ELF-1 (cell line): ENCODE results near the gene LRRC71.
"Not testable (repeated sequence)": the region's sequence is repeated elsewhere in the genome, so short reads cannot be mapped to it uniquely, and the experiment has no call there.

Source experiments
- DNase-seq: peaks from one replicate; pipeline ENCODE4 v3.0.0-alpha.2; 2016; ENCODE audit warnings: low read depth, low spot score

Gene LRRC71

DNA sequence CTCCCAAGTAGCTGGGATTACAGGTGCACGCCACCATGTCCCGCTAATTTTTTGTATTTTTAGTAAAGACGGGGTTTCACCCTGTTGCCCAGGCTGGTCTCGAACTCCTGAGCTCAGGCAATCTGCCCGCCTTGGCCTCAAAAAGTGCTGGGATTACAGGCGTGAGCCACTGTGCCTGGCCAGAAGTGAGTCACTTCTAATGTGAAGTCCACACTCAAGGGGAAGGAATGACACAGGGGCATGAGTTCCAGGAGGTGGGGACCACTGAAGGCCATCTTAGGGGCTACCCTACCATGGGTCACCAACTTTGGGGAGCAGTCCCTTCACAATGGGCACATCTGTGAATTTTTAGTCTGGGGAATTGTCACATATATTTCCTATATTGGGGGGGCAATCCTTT lies 6.3 kb downstream of the LRRC71 start:
- DNase-seq = not testable (repeated sequence)

DNA sequence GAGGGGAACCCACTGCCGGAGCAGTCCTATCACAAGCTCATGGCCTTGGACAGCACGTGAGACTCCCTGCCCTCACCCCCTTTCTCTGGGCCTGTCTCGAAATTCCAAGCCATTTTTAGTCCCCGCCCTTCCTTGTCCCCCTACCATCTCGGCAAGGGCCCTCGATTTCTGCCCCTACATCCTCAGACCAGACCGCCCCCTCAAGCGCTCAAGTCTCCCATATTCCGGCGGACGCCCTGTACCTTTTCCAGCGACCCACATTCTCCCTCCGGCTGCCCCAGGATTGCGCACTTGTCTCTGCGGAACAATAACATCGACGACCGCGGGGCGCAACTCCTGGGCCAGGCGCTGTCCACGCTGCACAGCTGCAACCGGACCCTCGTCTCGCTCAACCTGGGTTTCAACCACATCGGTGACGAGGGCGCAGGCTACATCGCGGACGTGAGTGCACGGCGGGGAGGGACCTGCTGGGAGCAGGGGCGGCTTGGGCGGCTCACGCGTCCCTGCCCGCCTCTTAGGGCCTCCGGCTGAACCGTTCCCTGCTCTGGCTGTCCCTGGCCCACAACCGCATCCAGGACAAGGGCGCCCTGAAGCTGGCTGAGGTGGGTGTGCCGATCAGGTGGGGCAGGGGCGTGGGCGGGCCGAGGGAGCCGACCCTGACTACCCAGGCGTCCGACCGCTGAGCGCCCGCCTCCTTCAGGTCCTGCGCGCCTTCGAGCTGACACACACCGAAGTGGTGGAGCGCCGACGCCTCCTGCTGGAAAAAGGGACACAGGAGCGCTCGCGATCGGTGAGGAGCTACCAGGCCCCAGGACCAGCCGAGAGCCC lies 7.0 kb downstream of the LRRC71 start:
- DNase-seq = peak; percentile 91

GRCh38 chr1:156928043-156928602 lies 7.7 kb downstream of the LRRC71 start:
- no peak for DNase-seq

DNA sequence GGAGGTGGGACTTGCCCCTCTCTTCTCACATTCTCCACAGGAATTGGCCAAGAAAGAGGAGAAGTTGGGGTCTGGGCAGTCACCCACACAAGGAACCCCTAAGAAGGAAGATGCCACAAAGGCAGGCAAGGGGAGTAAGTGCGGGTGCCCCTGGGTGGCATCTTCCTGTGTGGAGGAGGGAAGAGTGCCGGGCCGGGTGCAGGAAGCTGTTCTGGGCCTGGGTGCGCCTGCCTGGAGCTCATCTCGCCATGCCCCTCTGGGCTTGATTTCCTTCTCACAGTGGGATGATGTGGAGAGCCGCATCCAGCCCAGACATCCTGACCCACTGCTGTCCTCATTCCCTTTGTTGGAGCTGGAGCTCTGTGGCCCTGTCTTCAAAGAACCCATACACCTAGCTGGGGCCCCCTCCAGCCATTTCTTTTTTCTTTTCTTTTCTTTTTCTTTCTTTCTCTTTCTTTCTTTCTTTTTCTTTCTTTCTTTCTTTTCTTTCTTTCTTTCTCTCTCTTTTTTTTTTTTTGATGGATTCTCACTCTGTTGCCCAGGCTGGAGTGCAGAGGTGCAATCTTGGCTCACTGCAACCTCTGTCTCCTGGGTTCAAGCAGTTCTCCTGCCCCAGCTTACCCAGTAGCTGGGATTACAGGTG lies 9.3 kb downstream of the LRRC71 start:
- DNase-seq = no peak

- DNase-seq = no peak
Measured at GRCh38 chr1:156930483-156930882, 10.1 kb downstream of the LRRC71 start.

GRCh38 chr1:156931211-156931952 lies 10.9 kb downstream of the LRRC71 start:
- DNase-seq = no peak

DNA sequence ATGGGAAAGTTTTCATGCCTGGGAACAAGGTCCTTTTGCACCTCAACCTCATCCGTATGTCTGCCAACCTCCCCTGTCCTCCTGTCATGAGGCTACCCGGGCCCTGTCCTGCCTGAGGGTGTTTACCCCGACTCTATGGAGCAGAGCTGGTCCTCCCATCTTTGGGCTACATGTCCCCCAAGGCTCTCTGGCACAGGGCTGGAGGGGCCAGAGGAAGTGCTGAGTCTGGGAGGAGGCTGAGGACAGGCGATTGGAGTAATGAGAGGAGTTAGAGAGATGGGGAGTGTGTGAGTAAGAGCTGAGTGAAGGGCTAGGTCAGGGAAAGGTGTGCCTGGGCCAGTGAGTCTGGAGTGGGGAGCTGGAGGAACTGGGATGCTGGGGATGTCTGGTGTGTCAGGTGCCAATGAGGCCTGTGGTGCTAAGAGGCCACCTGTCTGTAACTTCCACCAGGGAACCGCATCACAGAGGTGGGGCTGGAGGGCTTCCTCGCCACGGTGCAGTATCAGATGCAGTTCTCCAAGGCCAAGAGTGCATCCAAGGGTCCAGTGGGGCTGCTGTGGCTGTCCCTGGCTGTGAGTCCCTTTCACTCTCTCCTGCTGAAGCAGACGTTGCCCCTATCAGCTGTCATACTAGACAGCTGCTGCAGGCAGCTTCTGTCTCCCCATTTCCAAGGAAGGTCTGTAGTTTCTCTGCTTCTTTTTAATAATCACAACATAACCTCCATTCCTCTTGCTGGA lies 11.7 kb downstream of the LRRC71 start:
- no peak for DNase-seq

DNA sequence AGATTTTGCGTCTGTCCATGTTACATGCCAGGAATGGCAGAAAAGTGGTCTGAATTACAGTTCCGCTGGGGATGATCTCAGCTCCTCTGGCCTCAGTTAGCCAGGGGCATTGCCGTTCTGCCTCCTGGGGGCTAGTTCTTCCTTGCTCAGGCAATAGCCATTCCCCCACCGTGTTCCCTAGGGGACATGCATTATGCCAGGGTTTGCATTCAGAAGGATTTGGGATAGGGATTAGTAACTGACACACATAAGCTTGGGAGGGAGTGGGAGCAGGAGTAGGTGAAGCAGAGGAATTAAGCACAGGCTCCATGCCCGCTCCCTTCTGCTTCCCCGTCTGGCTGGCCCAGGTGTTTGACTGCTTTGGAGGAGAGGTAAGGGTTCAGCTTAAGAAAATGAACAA lies 12.7 kb downstream of the LRRC71 start:
- DNase-seq = no peak

DNA sequence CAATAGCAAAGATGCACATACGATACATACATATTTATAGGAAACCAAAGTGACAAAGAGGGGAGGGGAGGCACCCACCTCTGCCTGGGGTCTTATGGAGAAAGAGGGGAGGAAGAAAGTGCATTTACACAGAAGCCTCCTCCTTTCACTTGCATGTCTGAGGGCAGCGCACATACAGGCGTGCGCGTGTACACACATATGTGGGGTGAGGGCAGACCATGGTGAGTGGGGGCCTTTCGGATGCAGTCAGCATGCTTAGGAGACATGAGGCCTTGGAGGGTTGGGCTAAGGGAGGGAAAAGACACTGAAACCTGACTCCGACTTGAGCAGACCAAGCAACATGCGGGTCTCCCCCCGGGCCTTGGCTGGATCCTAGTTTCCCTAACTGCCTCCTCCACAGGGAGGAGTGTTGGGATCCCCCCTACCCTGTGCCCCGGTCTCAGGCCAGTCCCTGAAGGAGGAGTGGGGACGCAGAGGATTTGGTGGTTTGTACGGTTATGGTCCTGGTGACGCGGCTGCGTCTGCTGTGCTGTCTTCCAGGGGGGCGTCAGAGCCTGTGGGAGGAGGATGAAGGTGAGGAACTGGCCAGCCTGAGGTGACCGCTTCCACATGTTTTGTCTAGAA lies 15.2 kb downstream of the LRRC71 start:
- DNase-seq = no peak

GRCh38 chr1:156936191-156936590 lies 15.8 kb downstream of the LRRC71 start:
- DNase-seq = no peak

DNA sequence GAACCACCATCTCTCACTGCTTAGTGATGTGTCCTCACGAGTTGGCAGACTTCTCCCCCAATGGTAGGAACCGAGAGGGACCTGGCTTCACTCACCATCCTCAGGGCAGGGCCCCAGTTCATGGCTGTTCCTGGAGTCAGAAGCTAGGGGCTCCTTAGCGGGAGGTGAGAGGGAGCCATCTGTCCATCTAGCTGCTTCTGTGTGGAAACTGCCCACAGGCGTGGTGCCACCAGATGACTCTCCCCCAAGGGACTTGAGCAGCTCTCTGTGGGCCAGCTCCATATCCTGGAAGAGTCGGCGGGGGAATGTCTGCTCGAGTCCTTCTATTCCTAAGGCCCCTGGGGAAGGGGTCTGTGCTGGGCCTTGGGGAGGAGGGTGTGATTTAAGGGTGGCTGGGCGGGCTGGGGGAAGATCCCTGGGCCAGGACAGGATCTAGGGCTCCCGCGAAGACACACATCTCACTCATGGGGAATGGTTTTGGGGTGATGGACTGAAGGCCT lies 16.3 kb downstream of the LRRC71 start:
- DNase-seq = no peak

DNA sequence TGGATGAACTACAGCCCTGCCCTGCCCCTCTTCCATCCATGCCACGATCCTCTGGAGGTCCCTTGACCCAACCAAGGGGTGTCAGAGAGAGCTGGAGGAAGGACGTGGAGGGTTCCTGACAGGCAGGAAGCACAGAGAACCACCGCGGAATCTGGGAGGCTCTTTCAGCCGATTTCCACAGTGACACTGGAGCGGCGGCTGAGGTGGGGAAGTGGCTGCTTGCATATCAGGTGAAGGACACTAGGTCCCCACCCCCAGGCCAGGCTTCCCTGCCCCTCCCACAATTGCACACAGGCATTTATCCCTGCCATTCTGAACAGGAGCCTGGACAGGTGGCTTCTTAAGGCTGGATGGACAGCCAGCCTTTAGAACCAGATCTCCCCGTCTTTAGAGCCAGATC lies 17.5 kb downstream of the LRRC71 start:
- DNase-seq = no peak

GRCh38 chr1:156938813-156939212 lies 18.4 kb downstream of the LRRC71 start:
- DNase-seq = no peak

GRCh38 chr1:156939786-156940334 lies 19.4 kb downstream of the LRRC71 start:
- DNase-seq = no peak

DNA sequence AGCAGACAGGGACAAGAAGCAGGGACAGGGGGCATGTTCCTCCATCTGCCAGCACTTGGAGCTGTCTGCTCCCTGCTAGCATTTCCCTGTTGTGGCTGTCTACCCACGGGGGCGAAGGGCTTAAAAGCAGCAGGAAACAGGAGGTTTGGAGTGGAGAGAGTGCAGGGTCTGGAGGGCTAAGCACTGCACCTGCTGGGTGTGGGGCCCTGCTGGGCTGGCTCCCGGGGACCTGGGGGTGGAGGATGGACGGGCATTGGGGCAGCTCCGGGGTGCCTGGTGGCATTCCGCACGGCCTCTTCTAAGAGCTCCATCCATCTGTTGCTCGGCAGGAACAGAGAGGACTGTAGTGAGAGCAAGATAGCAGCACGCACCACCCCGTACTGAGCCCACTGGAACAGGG lies 21.2 kb downstream of the LRRC71 start:
- no peak for DNase-seq

DNA sequence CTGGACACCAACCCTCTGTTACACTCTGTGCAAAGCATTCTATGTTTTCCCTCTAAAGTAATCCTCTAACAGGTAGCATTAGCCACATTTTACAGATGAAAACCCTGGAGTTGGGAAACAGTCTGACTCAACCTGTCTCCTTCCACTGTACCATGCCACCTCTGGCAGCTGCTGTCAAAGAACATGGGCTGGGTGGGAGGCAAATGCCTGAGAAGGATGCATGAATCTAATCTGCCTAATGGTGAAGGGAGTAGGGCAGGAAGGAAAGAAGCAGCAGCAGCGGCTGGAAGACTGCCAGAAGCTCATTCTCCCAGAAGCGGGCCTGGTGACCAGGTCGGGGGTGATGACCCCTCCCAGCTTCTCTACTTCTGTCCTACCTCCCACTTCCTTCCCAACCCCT lies 21.7 kb downstream of the LRRC71 start:
- DNase-seq = no peak

- no peak for DNase-seq
Measured at GRCh38 chr1:156942576-156942975, 22.1 kb downstream of the LRRC71 start.

DNA sequence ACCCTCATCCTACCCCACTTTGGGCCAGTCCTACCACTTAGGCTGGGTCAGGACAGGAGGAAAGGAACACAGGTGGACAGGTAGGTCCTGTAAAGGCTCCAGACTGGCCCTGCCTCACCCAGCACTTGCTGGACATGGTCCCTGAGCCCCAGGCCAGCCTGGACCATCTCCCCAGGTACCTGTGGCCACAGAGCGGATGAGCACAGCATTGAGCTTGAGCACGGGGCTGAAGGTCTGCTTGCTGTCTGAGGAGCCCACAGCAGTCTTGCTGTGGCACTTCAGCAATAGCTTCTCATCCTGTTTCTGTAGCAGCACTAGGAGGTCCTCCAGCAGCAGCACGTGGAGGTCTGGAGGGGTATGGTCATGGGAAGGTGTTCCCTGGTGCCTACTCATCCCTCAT lies 23.3 kb downstream of the LRRC71 start:
- no peak for DNase-seq

GRCh38 chr1:156944268-156944667 lies 23.8 kb downstream of the LRRC71 start:
- no peak for DNase-seq

- DNase-seq = no peak
Measured at GRCh38 chr1:156944848-156945247, 24.4 kb downstream of the LRRC71 start.
